22Rv1 (cell line): ENCODE measurements around the gene FKBP8.

Experiments used
- H3K27ac ChIP-seq: fragments of 450-650 bp; 2 replicates; pipeline ENCODE4 v1.5.1; 2017
- CTCF ChIP-seq: fragments of 450-650 bp; IDR thresholded peaks from 2 replicates; pipeline ENCODE4 v1.5.1; 2017; ENCODE audit warnings: mild to moderate bottlenecking
- ZFX ChIP-seq: fragments of 450-650 bp; IDR thresholded peaks from 2 replicates; pipeline ENCODE4 v1.6.1; 2017; ENCODE audit warnings: antibody characterized with exemption, borderline replicate concordance

Gene FKBP8

DNA sequence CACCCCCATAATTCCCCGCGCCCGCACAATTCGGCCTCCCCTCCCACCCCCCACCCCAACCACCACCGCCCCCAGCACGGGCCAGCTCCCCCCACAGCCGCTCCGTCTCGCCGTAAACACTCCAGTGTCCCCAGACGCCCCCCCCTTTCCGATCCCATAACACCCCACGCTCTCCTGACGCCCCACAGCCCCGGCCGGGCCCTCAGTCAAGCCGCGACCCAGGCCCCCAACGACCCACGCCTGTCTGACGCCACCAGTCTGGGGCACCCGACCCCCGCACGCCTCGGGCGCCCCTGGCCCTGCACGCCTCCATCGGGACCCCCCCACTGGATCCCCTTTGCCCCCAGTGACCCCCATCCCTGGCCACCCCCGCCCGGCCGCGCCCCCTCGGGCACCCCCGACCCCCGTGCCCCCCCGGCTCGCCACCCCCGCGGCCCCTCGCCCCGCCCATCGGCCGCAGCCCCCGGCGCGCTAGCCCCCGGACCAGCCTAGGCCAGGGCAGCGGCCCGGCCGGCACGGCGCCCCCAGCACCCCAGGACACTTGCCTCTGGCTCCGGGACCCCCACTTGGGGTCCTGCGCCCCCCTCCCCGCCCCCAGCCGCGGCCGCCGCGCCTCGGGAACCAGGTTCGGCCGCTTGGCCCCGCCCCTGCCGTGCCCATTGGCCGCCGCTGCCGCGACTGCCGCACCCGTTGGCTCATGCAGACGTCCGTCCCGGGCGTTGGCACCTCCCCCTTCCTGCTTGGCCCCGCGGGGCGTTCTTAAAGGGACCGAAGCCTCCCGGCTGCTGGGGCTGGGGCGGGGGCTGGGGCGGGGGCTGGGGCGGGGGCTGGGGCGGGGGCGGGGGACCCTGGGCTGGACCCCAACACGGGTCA is at the start of gene FKBP8:
Gene FKBP8 (minus strand): TSS at position 633 of the 873 bp plus-strand sequence. CDS start 1,603 bp downstream, outside the sequence.
- TF ChIP-seq ZFX = no peak
- no peak for TF ChIP-seq CTCF
- peak within 1 kb of the TSS; percentile 66 for H3K27ac ChIP-seq

DNA sequence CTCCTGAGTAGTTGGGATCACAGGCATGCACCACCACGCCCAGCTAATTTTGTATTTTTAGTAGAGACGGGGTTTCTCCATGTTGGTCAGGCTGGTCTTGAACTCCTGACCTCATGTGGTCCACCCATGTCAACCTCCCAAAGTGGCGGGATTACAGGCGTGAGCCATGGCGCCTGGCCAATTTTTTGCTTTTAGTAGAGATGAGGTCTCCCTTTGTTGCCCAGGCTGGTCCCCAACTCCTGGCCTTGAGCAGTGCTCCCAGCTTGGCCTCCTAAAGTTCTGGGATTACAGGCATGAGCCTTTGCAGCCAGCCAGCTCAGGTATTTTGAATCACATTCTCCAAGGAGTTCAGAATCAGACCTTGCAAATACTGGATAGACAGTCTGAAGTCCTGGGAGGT is 49.4 kb upstream of the FKBP8 start:
- H3K27ac ChIP-seq = peak overlapping the region; percentile 50

DNA sequence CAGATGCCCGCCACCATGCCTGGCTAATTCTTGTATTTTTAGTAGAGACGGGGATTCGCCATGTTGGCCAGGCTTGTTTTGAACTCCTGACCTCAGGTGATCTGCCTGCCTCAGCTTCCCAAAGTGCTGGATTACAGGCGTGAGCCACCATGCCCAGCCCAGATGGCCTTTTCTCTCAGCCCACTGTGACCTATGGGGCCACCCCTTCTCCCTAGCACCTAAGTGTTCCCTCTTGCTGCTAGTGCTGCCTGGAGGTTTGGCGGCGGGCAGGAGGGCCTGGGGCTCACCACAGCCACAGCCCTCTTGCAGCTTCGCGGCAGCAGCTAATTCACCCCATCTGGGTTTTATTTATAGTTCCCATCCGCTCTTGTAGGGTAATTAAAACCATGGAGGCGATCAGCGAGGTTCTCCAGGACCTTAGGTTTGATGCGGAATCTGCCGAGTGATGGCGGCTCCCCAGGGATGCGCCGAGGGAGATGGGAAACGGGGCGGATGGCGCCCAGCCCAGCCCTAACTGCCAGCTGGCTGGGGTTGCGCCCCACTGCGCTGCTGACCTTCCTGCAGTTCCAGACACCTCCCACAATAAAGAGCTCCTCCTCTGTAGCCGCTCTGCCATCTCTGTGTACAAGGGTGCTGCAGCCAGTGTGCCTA is 48.5 kb upstream of the FKBP8 start:
- H3K27ac ChIP-seq = peak overlapping the region; percentile 50; the same call in 1 of the 2 replicates
- TF ChIP-seq CTCF (no peak), ZFX (no peak)

GRCh38 chr19:18590273-18591272 is 47.2 kb upstream of the FKBP8 start:
- peak; percentile 18; the same call in 1 of the 2 replicates for TF ChIP-seq CTCF
- TF ChIP-seq ZFX = no peak
- H3K27ac ChIP-seq = peak overlapping the region; percentile 91

DNA sequence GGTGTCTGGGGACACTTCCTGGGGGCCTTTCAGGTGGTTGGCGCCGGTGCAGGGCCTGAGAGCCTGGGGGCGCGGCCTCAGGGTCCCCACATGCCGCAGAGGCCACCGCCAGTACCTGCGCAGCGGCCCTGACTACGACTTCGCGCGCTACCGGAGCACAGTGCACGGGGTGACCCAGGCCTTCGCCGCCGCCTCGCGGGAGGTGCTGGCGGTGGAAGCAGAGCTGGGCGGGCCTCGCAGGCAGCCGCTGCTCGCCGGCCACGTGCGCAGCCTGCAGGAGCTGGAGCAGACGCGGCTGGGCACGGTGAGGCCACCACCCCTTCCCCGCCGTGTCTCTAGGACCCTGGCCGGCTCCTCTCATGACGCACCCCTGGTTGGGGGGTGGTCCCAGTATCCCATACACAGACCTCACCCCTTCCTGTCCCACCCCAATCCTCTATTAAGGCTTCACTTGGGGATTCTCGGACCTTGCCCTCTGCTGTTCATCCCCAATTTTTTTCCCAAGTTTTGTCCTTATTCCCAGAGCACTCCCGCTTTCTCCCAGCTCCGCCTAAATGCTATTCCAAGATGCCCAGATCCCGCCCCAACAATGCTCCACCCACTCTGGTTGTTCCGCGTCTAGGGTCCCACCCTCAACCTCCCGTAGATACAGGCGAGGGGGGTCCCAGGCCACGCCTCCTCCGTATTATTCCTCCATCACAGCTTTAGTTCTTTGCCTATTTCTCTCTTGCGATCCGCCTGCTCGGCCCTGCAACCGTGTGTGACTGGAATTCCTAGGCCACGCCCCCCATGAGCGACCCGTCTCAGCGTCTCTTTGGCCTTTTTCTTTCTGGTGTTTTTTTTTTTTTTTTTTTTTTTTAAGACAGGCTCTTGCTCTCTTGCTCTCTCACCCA is 46.3 kb upstream of the FKBP8 start:
- TF ChIP-seq ZFX = no peak
- no peak for TF ChIP-seq CTCF
- H3K27ac ChIP-seq = peak overlapping the region; percentile 91

DNA sequence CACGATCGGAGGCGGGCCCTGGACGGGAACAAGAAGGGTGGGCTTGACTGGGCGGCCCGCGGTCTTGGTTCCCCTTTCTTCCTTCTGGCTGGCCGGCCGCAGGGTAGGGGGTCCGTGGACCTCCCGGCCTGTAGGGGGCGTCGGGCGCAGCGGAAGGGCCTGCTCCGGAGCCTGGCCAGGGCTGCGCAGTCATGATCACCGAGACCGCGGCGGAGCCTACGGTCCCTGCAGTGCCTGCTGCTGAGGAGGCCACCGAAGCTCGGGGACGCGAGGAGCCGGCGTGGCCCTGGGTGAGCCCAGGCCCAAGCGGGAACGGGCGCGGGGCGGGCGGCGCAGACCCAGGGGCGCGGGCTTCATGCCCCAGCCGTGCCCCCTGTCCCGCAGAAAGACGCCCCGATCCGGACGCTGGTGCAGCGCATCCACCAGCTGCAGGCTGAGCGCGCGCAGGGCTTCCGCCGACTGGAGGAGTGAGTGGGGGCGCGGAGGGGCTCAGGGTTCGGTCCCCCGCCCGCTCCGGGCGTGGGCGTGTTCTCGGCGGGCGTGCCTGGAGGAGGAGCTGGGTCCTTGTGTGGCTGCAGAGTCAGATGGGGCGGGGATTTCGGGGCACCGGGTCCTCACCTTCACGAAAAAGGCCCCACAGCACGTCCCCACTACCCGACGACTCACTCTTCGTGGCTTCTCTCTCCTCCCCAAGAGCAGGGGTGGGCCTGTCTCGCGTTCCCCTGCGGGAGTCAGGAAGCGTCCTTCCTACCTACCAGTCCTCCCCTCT is 45.4 kb upstream of the FKBP8 start, which contains the start of gene REX1BD:
Gene REX1BD (plus strand): TSS at position 188 of the 769 bp plus-strand sequence. CDS start 4 bp downstream, at position 192.
- H3K27ac ChIP-seq = peak within 1 kb of the TSS; percentile 91

More for the DNA sequence above, 45.4 kb upstream of the FKBP8 start, which contains the start of gene REX1BD:
- no peak for TF ChIP-seq ZFX
- peak; percentile 97 for TF ChIP-seq CTCF
